Measurements from ENCODE around the gene ABCB1. TPM values are rescaled to one million over a fixed set of nuclear protein-coding genes. Genes with fewer than 3 reads are reported as not detected.

Gene ABCB1
- total RNA-seq, 1 donor from 2014 or later = 4.3 TPM

DNA sequence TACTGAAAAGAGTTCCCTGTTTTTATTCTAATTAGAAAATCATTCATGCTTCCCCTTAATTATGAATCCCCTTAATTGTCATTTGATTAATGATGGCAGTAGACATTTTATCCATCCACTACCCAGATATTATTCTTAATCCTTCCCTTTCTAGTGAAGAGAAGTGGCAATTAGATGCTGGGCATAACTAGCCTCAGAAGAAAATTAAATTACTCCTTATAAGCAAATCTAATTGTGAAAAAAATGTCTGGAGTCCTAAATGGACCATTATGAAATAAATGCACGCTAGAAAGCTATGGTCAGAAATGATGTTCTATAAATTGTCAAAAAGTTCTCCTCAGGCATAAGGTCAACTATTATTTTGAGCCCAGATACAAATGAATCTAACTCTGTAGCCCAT lies 4.5 kb downstream of the ABCB1 start:
- no peaks in the 10 kb centered on the region for H3K4me1 ChIP-seq
- no peaks in the 10 kb centered on the region for H3K9me3 ChIP-seq
- no peak for ATAC-seq
- no peak overlapping the region for H3K4me3 ChIP-seq
- no peaks in the 10 kb centered on the region for H3K36me3 ChIP-seq
- intact Hi-C loops (cut with DNase I) = no loop called here
- TF ChIP-seq, protein P1, sequence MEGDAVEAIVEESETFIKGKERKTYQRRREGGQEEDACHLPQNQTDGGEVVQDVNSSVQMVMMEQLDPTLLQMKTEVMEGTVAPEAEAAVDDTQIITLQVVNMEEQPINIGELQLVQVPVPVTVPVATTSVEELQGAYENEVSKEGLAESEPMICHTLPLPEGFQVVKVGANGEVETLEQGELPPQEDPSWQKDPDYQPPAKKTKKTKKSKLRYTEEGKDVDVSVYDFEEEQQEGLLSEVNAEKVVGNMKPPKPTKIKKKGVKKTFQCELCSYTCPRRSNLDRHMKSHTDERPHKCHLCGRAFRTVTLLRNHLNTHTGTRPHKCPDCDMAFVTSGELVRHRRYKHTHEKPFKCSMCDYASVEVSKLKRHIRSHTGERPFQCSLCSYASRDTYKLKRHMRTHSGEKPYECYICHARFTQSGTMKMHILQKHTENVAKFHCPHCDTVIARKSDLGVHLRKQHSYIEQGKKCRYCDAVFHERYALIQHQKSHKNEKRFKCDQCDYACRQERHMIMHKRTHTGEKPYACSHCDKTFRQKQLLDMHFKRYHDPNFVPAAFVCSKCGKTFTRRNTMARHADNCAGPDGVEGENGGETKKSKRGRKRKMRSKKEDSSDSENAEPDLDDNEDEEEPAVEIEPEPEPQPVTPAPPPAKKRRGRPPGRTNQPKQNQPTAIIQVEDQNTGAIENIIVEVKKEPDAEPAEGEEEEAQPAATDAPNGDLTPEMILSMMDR (IDR thresholded peaks at IDR 0.05) = no peak
- H3K27ac ChIP-seq = no peak overlapping the region
- peaks cover 12% of the 10 kb centered on the region for H3K27me3 ChIP-seq (ENCODE audit: low read depth)
- DNase-seq = no peak

DNA sequence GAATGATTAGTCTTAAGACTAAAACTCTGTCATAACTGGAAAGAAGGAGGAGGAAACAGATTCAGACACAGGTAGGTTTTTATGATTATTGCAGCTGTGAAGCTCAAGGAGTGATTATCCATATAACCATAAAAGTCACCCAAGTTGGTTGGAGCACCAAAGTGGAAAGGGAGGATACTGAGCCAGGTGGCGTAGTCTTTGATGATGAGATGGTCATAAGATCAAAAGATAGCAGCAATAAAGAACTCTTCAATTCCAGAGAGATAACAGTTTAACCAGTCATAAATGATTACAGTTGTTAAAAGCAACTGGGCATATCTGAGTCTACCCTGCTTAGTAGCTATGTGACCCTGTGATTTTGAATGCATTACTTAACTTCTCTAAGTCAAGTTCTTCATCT lies 8.4 kb downstream of the ABCB1 start:
- intact Hi-C loops (cut with DNase I) = no loop called here
- Histone ChIP-seq H3K4me1 (no peaks in the 10 kb centered on the region), H3K9me3 (no peaks in the 10 kb centered on the region), H3K27ac (no peak overlapping the region), H3K4me3 (no peak overlapping the region), H3K27me3 (ENCODE audit: low read depth) (no peaks in the 10 kb centered on the region), H3K36me3 (no peaks in the 10 kb centered on the region)
- DNase-seq = no peak
- ATAC-seq = no peak
- TF ChIP-seq, protein P1 (IDR thresholded peaks at IDR 0.05) = no peak

DNA sequence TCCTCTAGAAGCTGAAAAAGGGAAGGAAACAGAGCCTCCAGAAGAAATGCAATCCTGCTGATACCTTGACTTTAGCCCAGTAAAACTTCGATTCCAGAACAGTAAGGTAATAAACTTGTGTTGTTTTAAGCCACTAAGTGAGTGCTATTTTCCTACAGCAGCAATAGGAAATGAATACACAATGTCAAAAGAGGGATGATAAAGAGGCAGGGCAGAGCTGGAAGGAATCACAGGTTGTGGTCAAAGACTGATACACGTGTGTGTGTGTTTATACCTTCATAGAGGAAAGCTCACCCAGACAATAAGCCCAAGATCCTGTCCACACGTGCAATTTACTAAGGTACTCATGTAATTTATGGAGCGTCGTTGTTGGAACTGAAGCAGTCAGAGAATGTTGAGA lies 9.5 kb downstream of the ABCB1 start:
- DNase-seq (no peak), ATAC-seq (no peak)
- H3K36me3 ChIP-seq = no peaks in the 10 kb centered on the region
- no peaks in the 10 kb centered on the region for H3K4me1 ChIP-seq
- H3K27me3 ChIP-seq (ENCODE audit: low read depth) = no peaks in the 10 kb centered on the region
- TF ChIP-seq, protein P1 (IDR thresholded peaks at IDR 0.05) = no peak
- no peaks in the 10 kb centered on the region for H3K9me3 ChIP-seq
- H3K27ac ChIP-seq = no peak overlapping the region
- intact Hi-C loops (cut with DNase I) = no loop called here
- no peak overlapping the region for H3K4me3 ChIP-seq

DNA sequence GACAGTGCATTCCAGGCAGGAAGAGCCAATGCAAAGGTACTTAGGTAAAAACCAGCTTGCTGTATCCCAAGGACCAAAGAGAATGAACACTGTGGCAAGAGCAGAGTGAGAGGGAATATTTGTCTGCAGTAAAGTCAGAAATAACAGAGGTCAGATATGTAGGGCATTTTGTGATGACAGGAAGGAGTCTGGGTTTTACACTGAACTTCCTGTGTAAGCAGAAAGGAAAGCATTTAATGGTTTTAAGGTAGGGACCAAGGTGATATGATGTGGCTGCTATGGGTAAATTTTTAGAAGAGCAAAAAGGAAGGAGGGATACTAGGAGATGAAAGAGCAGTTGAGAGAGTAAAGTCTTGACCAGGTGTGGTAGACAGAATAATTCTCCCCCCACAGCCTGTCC lies 10.1 kb downstream of the ABCB1 start:
- ATAC-seq (no peak), DNase-seq (no peak)
- intact Hi-C loops (cut with DNase I) = no loop called here
- no peaks in the 10 kb centered on the region for H3K36me3 ChIP-seq
- H3K27ac ChIP-seq = no peak overlapping the region
- TF ChIP-seq, protein P1 (IDR thresholded peaks at IDR 0.05) = no peak
- H3K27me3 ChIP-seq (ENCODE audit: low read depth) = no peaks in the 10 kb centered on the region
- no peaks in the 10 kb centered on the region for H3K9me3 ChIP-seq
- no peaks in the 10 kb centered on the region for H3K4me1 ChIP-seq
- no peak overlapping the region for H3K4me3 ChIP-seq

DNA sequence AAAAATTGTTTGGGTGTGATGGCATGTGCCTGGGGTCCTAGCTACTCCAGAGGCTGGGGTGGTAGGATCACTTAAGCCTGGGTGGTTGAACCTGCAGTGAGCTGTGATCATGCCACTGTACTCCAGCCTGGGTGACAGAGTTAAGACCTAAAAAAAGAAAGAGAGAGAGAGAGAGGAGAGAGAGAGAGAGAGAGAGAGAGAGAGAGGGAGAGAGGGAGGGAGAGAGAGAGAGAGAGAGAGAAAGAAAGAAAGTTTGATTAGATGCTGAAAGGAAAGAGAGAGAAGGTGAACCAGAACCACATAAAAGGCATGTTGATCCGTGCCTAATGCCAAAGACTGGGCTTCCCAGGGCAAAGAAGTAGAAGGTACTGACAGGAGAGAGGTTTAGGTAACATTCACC lies 11.1 kb downstream of the ABCB1 start:
- intact Hi-C loops (cut with DNase I) = no loop called here
- DNase-seq (no peak), ATAC-seq (no peak)
- Histone ChIP-seq H3K4me3 (no peak overlapping the region), H3K27ac (no peak overlapping the region), H3K27me3 (ENCODE audit: low read depth) (no peaks in the 10 kb centered on the region), H3K4me1 (no peaks in the 10 kb centered on the region), H3K9me3 (no peaks in the 10 kb centered on the region), H3K36me3 (no peaks in the 10 kb centered on the region)
- TF ChIP-seq, protein P1 (IDR thresholded peaks at IDR 0.05) = no peak

DNA sequence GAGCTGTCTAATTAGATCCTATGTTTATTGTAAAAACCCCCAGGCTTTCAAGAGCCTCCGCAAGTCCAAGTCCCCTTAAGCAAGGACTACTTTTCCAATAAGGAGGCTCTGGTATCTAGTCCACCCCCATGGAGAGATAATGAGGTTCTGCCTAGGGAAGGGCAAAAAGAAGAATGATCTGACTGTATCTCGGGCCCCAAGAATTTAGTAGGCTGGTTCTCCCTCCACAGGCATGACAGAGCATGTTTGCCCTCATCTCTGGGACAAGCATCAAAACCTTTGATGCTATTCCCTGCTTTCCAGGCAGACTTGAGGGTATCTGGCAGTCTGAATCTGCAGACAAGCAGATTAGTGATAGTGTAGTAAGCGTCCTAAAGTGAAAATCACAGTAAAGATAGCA lies 19.0 kb downstream of the ABCB1 start:
- Histone ChIP-seq H3K36me3 (no peaks in the 10 kb centered on the region), H3K4me1 (no peaks in the 10 kb centered on the region), H3K27me3 (ENCODE audit: low read depth) (no peaks in the 10 kb centered on the region), H3K9me3 (no peaks in the 10 kb centered on the region), H3K27ac (no peak overlapping the region), H3K4me3 (no peak overlapping the region)
- TF ChIP-seq, protein P1 (IDR thresholded peaks at IDR 0.05) = no peak
- DNase-seq (no peak), ATAC-seq (no peak)
- intact Hi-C loops (cut with DNase I) = no loop called here
